ENCODE results near the gene FPR2. TPM values are rescaled to one million over a fixed set of nuclear protein-coding genes. Genes with fewer than 3 reads are reported as not detected.

FPR2 gene
- total RNA-seq, 4 donors from 2014 or later = 0.34 TPM; not detected in 3

- Histone ChIP-seq H3K4me1 (no peaks in the 10 kb centered on the region), H3K27me3 (peaks cover 10% of the 10 kb centered on the region), H3K9me3 (no peaks in the 10 kb centered on the region), H3K27ac (no peak overlapping the region), H3K36me3 (no peaks in the 10 kb centered on the region), H3K4me3 (no peak overlapping the region)
- 63% methylated on average over 4 of the region's 4 CpGs for WGBS
- TF ChIP-seq POLR2A (IDR thresholded peaks at IDR 0.05) (no peak), POLR2AphosphoS5 (IDR thresholded peaks at IDR 0.05) (no peak), EP300 (IDR thresholded peaks at IDR 0.05) (no peak), CTCF (IDR thresholded peaks at IDR 0.05) (no peak)
- DNase-seq (ENCODE audit: low spot score in 2 of 2) = no peak
Measured at GRCh38 chr19:51749979-51750378, 11.0 kb upstream of the FPR2 start.

DNA sequence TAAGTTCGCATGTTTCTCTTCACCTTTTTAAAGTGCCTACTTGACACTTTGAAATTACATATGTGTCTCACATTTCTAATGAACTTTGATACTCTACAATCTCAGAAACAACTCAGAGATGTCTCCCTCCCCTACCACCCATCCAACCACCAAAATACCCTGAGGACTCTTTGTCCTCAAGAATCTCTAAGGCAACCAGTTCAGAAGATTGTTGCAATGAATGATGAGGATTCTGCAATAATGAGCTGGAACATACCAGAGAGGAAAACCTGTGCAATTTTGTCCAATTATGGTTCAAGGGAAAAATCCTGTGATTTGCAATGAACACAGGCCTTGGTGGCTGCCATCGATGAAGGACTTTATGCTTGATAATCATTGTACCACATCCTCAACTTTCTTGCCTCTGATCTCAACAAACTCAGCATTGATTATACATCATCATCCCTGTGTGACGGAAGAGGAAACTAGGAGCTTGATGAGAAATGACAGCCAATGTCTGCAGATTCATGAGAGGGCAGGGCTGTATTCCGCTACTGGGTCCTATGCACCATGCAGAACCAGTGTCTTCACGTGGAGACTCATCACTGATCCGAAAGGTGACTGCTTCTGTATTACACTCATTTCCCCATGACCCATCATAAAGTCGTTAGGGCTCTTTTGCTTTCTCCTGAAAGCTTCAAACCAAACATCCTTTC lies 10.4 kb upstream of the FPR2 start:
- no peaks in the 10 kb centered on the region for H3K36me3 ChIP-seq
- no peak for TF ChIP-seq POLR2A (IDR thresholded peaks at IDR 0.05)
- TF ChIP-seq CTCF (IDR thresholded peaks at IDR 0.05) = no peak
- TF ChIP-seq POLR2AphosphoS5 (IDR thresholded peaks at IDR 0.05) = no peak
- no peak for TF ChIP-seq EP300 (IDR thresholded peaks at IDR 0.05)
- no peaks in the 10 kb centered on the region for H3K9me3 ChIP-seq
- H3K4me3 ChIP-seq = no peak overlapping the region
- WGBS = 82% methylated on average over 7 of the region's 7 CpGs
- peaks cover 10% of the 10 kb centered on the region for H3K27me3 ChIP-seq
- DNase-seq (ENCODE audit: low spot score in 2 of 2) = peak in 1 of 2 donors; percentile 32
- H3K27ac ChIP-seq = no peak overlapping the region
- no peaks in the 10 kb centered on the region for H3K4me1 ChIP-seq

DNA sequence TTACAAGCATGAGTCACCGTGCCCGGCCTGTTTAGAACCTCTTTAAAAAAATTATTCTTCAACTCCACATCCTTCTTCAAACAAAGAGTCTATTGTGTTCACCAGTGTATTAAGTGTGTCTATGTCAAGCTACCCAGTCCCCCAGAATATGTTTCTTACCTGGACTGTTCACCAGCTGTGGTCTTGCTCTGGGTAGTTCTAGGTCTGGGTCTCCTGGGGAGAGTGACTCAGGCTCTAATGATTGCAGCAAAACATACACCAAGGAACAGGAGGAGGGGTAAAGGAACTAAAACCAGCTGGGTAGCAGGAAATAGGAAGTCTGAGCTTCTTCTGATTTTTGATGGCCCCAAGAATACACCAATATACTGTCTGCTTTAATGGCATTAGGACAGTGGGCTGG lies 9.3 kb upstream of the FPR2 start, which contains the start of gene FPR1:
Gene FPR1 (minus strand): TSS at position 224 of the 400 bp plus-strand sequence. CDS start 4,884 bp downstream, outside the sequence.
- TF ChIP-seq CTCF (IDR thresholded peaks at IDR 0.05) (no peak), POLR2A (IDR thresholded peaks at IDR 0.05) (no peak), POLR2AphosphoS5 (IDR thresholded peaks at IDR 0.05) (no peak), EP300 (IDR thresholded peaks at IDR 0.05) (no peak)
- H3K4me1 ChIP-seq = no peaks in the 10 kb centered on the region
- no peak within 1 kb of the TSS for H3K4me3 ChIP-seq
- H3K27ac ChIP-seq = no peak within 1 kb of the TSS
- 61% methylated on average over 2 of the region's 2 CpGs for WGBS
- H3K27me3 ChIP-seq = peaks cover 4% of the 10 kb centered on the region
- no peaks in the 10 kb centered on the region for H3K9me3 ChIP-seq
- peak in 1 of 2 donors; percentile 23 for DNase-seq (ENCODE audit: low spot score in 2 of 2)
- H3K36me3 ChIP-seq = no peaks in the 10 kb centered on the region

DNA sequence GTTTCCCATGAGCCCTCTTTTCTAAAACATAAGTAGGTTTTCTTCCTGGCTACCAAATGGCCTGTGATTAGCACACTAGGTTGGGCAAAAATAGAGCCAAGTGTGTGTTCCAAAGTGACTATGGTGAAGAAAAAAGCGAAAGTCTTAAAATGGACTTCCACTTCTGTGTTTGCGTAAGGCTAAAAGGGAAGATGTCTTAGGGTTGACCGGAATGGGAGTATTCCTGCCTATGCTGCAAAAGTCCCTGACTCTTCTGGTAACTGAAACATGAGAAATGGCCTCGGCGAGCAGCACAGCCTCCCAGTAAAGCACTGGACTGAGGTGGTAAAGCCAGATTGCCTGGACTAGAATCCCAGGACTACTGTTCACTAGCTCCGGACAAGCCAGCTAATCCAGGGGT lies 6.9 kb upstream of the FPR2 start:
- no peak for DNase-seq (ENCODE audit: low spot score in 2 of 2)

More for the DNA sequence above, 6.9 kb upstream of the FPR2 start:
- Histone ChIP-seq H3K4me1 (no peaks in the 10 kb centered on the region), H3K27me3 (no peaks in the 10 kb centered on the region), H3K4me3 (no peak overlapping the region), H3K27ac (no peak overlapping the region), H3K9me3 (no peaks in the 10 kb centered on the region), H3K36me3 (no peaks in the 10 kb centered on the region)
- TF ChIP-seq CTCF (IDR thresholded peaks at IDR 0.05) = no peak
- TF ChIP-seq EP300 (IDR thresholded peaks at IDR 0.05) = no peak
- no peak for TF ChIP-seq POLR2A (IDR thresholded peaks at IDR 0.05)
- no peak for TF ChIP-seq POLR2AphosphoS5 (IDR thresholded peaks at IDR 0.05)
- WGBS = 87% methylated on average over 6 of the region's 6 CpGs
